Anterior cingulate cortex (tissue), 58 donors: ENCODE data around the gene ANKRD60.

ENCODE experiments used
- DNase-seq, 58 donors: peaks; one replicate each; lab custom pipeline; 2025; lab: John Stamatoyannopoulos, UW

ANKRD60 gene, protein sequence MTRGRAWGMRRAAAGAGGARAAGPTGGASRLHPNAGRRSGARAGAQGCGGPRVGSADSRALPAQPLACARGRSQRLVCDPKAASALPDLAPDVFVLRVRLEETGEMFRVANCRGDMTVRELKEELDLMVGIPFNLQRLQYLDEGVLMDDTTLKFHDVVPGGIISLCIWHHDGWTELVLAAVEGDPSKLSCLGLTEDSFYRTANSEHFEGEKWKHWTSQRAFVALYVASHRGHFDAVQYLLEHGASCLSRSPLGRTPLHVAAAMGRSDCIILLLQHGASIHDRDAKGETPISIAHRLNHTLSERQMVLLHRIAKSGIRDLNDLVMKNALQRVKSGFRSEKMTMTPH

DNA sequence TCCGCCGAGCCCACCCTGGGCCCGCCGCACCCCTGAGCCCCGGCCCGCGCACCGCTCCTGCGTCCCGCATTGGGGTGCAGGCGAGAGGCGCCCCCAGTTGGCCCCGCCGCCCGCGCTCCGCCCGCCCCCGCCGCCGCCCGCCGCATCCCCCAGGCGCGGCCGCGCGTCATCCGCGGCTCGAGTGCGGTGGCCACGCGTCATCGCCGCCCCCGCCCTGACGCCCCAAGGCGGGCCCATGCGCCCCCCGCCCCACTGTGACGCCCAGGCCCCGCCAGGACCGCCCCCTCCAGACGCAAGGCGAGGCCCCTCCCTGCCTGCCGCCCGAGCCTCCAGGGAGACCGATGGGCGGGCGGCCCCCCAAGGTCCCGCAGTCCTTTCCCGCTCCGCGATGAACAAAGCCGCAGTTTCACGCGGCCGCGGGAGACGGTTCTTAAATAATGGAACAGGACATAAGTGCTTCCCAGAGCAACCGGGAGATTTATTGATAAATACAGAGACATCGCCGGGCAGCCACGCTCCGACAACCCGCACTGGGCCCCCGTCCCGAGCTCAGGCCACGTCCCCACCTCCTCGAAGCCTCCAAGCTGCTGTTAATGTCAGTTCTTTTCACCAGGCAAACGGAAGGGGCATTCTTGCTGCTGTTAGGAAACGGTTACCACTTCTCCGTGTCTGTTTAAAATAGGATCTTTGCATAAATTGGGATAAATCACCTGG is at the start of gene ANKRD60:
TSS of gene ANKRD60 (minus strand) at position 170 of the 714 bp plus-strand sequence. CDS start at position 170, 0 bp downstream.
- DNase-seq, result peak in 1 of 58 donors; percentile 25

DNA sequence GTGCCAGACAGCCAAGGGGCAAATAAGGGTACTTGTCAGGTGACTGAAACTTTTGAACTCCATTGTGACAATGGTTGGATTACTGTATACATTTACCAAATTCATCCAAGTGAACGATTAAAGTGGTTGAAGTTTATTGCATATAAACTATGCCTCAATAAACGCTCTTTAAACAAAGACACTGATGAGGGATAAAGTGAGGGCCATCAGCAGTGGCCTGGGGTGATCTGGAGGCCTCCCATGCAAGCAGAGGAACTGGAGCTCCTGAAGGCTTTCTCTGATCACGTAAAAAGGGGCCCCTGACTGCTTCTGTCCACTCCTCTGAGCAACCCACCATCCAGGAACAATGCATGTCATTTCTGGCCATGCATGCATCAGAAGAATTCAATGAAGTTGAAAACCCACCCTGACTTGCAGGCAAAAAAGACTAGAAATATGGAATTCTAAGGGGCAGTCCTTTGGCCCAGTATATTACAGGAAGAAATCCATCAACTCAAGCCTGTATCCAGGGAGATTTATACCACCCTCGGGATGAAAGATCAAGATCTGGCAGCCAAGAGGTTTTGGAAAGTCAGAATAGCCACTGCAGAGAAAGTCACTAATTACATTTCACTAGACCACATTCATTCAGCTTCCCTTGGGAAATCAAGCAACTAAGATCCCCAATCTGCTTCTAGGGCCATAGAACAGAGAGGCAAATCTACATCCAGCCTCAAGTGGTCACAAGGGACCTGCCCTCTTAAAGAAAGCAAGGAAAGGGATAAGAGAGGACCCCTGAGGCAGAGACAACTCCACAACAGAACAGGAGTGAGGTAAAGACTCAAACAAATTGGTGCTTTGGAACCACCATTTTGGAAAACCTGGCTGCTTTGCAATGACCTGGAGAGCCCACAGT is 49.4 kb upstream of the ANKRD60 start:
- DNase-seq, result no peak

DNA sequence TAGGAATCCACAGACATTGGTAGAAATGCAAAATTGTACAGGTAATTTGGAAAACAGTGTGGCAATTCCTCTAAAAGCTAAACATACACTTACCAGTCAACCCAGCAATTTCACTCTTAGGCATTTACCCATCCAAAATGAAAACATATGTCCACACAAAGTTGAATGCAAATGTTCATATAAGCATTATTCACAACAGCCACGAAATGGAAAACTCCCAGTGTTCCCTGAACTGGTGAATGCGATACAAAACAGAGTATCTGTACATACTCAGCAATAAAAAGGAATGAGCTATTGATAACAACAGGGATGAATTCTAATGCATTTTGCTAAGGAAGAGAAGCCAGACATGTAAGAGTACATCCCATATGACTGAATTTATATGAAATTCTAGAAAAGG is 48.7 kb upstream of the ANKRD60 start:
- no peak for DNase-seq

DNA sequence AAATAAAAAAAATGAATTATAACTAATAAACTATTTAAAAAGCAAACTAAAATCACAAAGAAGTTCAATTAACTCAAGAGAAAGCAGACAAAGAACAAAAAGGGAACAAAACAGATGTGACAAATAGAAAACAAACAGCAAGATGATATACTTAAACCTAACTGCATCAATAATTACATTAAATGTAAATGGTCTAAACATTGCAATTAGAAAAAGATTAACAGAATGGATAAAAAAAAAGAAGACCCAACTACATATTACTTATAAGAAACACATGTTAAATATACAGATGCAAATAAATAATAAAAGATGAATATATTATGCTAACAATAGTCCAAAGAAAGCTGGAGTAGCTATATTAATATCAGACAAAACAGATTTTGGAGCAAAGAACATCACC is 45.9 kb upstream of the ANKRD60 start:
- DNase-seq, result no peak

DNA sequence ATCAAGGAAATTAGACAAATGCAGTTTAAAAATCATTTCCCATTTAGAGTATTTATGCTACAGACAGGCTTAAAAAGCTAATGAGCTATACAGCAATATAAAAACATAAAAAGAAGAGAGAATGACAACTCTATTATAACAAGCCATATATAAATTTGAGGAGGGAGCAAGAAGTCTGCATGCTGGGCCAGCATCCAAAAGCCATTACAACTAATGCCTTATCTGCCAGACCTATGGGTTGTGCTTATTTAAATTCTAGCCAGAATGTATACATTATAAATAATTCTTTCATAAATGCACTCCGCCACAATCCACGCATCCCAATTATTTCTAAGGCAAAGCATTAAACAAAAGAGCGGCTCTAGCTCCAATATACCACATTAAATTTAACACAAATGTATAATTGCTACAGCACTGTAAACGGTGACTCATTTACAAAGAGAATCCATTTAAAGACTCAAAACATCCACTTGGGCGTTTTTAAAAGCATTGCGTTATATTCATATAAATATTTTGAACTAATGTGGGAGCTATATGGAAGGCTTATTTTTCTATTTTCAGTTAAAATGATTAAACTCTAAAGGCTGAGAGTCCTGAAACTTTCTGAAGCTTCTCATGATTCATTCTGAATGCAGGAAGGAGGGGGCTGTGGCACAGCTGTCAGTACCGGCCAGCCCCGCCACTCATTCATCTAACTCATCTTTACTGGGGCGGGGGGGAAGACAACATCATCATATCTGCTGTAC is 43.3 kb upstream of the ANKRD60 start:
- peak in 2 of 58 donors; percentile 2 to 3 for DNase-seq

DNA sequence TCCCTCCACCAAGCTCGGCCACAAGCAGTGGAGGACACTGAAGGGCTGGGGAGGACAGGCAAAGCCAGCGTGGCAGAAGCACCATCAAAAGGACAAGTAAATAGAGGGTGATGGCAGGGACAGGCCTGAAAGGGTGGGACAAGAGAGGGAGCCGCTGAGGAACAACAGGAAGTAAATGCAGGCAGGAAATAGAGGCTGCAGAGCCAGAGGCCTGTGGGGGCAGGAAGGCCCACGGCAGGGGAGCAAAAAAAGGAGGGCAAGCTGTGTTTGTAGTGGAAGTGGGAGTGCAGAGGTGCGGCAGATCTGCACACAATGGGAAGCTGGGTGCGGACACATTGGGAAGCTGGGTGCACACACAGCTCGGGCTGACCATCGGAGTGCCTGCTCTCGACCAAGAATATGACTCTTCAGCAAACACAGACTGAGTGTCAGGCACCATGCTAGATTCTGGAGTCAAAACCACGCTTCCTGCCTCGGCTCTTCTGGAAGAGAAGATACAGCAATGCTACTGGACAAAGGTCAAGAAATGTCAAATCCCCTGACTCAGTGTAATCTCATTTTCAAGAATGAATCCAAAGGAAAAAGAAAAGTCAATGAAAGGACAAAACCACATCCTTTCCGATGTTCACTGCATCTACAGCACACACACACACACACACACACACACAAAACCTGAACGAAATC is 40.6 kb upstream of the ANKRD60 start:
- no peak for DNase-seq

DNA sequence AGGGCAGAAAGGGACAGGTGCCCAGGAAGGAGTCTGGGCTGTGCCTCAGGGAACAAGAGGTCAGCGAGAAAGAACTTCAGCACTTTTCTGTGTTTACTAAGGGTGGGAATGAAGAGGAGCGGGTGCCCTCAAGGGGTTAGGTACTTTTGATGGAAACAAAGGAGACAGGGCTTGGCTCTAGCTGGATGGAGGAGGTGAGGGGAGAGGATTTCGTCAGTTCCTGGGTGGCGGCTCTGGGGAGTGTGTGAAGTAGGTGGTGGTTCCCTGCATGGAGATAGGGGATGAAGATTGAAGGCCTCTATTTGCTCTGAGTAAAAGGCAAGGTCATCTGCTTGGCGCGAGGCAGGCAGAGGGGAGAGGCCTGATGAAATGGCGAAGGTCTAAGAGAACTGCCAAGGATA is 40.0 kb upstream of the ANKRD60 start:
- no peak for DNase-seq

DNA sequence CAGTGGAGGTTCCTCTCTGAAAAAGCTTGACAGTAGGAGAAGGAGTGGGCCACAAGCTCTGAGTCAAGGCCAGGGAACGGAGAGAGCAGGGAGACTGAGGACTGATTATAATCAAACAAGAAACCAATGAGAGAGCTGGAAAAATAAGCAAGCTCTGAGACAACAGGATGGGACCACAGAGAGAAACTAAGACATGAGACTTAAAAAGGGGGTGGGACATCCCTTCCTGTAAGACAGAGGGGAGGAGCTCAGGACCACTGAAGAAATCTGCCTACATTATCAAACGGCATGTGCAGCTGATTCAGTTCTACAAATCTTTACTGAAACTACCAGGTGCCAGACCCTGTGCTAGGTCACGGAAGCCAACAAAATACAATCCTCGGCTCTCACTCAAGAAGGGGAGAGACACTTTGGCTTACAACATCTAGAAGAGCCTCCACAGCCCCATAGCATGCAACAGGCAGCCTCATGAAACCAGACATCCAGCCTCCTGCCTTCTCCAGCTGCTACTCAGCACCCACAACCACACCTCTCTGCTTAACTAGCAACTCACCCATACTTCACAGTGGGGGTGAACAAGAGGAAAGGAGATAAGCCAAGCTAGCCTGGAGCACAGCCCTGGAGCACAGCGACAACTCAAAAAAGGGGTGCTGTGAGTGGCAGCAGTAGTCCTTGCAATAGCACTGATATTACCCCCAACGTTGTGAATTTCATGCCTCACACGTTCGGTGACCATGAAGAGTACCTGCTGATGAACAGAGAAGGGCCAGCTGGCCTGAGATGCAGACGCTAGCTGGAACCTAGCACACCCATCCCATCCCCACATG is 39.1 kb upstream of the ANKRD60 start:
- DNase-seq, result no peak

DNA sequence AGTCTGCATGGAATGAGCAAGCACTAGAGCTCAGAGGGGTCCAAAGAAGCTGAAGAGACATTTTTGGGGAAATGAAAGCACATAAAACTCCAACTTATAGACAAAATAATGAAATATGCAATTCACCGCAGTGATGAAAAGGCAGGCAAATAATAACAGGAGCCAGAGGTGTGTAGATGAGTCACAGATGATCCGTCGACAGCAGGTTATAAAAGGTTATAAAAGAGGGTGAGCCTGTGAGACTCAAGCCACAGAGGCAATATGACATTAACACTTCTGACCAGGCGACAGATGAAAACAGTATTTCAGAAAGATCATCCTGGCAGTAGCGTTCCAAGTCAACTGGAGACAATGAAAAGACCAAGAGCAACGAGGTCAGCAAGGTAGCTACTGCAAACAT is 35.8 kb upstream of the ANKRD60 start:
- no peak for DNase-seq

DNA sequence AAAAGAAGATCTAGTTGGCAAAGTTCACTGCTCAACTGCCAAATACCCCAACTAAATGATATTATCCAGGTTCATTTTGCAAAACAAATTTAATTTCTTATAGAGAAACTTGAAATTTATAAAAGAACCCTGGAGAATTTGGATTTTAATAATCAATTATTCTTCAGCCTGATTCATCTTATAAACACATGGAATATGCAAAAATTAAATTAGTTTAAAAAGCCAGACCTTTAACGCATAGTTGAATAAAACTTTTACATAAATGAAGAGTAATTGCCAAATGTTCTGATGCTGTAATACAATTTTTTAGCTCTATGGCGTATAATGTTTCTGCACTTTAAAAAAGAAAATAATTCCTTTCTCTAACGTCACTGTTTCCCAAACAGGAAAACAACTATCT is 33.2 kb upstream of the ANKRD60 start:
- no peak for DNase-seq

DNA sequence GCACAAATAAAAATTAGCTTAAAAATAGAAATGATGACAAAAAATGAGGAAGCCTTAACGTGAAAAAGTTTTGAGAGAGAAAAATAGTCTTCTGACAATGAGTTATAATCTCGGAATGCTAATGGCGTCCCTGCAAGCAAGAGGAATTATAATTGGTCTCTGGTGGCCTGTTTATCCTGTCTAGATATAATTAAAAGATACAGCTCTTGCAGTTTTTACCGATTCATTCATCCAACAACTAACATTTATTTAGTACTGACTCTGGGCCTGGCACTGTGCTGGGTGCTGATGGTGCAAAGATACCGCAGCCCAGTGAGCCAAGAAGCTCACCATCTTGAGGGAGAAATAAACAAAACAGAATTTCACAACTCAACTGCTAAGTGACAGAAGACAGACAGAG is 31.6 kb upstream of the ANKRD60 start:
- DNase-seq, result no peak

DNA sequence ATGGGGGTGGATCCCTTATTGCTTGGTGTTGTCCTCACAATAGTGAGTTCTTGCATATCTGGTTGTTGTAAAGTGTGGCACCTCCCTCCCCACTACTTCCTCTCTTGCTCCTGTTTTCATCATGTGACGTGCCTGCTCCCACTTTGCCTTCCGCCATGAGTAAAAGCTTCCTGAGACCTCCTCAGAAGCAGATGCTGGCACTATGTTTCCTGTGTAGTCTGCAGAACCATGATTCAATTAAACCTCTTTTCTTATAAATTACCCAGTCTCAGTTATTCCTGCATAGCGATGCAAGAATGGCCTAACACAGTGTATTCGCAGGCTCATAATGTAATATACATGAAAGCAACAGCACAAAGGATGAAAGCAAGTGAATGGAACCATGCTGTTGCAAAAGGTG is 28.4 kb upstream of the ANKRD60 start:
- no peak for DNase-seq

DNA sequence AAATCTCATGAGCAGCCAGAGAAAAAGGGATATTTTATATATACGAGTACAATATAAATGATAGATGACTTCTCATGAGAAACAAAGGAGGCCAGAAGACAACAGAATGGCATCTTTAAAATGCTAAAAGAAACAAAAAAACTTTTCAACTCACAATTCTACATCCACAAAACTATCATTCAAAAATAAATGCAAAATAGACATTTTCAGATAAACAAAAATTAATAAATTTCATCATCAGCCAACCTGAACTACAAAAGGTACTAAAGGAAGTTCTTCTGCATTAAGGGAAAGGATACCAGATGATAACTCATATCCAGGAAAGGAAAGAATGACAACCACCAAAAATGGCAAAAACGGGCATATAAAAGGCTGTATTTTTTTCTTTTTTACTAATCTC is 27.9 kb upstream of the ANKRD60 start:
- DNase-seq, result no peak

DNA sequence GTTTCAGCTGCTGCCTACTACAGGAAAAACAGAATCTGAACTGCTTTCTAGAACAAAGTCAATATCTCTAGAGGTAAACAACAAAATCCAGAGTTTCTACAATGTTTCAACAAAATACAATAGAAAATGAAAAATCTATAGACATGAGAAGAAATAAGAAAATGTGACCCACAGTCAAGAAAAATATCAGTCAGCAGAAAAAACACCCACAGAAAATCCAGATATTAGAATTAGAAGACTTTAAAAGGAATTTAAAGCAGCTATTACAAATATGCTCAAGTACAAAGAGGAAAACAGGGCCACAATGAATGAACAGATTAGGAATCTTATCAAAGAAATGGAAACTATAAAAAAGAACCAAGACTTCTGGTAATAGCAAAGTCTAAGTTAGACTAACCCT is 26.4 kb upstream of the ANKRD60 start:
- DNase-seq, result no peak

DNA sequence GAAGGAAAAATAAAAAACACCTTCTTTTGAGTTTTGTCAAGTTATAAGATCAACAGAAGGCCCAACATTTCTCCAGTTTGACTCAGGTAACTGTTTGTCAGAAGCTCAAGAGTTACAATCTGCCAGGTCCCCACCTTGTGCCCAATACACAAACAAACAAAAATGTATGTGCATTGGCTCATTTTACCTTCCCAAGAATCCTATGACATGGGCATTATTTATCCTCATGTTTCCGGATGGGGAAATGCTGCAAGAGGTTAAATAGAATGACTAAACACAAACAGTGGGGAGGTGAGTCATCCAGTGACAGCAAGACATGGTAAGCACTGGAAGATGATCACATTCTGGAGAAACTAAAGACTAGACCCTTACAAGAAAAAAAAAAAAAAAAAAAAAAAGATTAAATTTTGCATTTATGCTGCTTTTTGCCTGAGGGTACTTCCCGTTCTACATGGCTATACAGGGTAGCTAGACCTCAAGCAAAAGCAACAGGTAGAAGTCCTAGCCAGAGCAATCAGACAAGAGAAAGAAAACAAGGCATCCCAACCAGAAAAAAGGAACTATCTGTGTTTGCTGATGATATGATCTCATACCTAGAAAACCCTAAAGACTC is 23.6 kb upstream of the ANKRD60 start:
- no peak for DNase-seq

DNA sequence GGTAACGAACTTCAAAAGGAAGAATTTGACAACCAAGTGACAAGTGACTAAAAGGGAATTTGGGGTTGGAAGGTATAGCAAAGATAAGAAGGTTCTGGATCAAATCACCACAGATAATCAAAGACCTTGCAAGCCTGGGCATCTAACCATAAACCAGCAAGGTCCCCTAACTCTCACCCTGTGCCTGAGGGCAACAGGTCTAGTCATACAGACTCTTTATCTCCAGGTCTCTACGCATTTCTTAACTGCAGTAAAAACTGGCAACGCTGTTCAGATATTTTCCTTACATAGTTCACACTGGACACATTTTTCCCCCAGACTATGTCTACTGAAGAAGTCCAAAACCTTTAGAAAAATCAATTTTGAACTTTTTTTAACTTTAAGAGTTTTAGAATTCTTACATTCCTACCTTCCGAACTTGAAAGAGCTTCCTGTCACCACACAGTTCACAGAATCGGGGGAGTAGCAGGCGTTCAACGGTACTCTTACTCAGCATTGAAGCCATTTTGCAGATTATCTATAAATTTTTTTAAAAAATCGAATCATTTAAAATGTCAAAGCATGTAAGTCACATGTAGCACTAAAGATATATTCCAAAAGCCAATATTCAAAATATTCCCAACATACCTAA is 23.0 kb upstream of the ANKRD60 start:
- no peak for DNase-seq

DNA sequence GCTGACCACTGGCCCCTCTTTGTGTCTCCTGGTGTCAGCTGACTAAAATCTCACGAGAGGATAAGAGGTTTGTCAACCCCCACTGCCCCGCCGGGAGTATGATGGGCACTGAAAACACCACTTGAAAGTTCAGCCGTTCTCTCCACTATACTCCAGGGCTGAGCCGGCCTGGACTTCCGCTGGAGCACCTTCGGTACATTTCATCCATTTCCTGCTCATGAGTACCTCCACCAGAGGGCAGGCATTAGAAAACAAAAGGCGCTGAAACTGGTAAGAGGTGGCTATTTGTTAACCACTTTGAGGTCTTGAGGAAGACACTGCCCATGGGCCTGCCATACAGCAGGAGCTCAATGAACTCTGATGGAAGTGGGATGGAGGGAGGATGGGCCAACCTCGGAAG is 17.9 kb upstream of the ANKRD60 start:
- no peak for DNase-seq

DNA sequence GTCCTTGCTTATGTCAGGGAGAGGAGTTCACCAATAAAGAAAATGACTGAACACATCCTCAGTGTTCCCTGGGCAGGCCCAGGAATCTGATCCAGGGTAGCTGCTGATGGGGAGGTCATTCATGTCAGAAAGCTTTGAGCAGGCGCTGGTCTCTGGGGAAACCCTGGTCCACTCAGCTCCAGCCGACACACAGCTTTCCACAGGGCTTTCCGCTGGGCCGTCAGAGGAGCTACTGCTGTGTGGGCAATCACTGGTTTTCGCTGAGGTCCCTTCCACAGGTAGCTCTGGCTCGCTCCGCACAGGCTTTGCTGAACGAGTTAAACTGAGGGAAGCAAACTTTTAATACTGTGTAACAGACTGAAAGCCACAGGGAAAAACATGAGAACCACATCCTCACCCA is 17.5 kb upstream of the ANKRD60 start:
- no peak for DNase-seq
